K562 (cell line): ENCODE data around the gene METTL6. TPM values are rescaled to one million over a fixed set of nuclear protein-coding genes. Genes with fewer than 3 reads are reported as not detected.

Experiments
- ATAC-seq: fragments of 200-7000 bp; cut with Tn5 transposase; 3 replicates; pipeline ENCODE4 v1.9.1; 2020; ENCODE audit warnings: moderate library complexity
- BruUV-seq: library from RNA; stranded (reverse); fragments of 400-500 nt; replicated peaks from 2 replicates; lab custom pipeline; 2021; lab: Mats Ljungman, UMichigan
- CTCF ChIA-PET: fragments of 300-600 bp; formaldehyde crosslinking; extraction: SDS; loops from one replicate; lab custom pipeline; 2021; ENCODE audit warnings: low intra/inter-chr PET ratio; lab: Yijun Ruan, JAX
- POLR2A ChIA-PET: fragments of 300-600, 350-650 bp; sonication (Branson Sonifier 250); formaldehyde crosslinking; extraction: SDS; loops from one replicate; lab custom pipeline; 2021; ENCODE audit warnings: antibody characterized with exemption, inconsistent platforms; lab: Yijun Ruan, JAX
- DNase-seq, 4 experiments: peaks; one replicate each; pipeline versions ENCODE4 v3.0.0 to v3.0.0-alpha.2; 2011 to 2018; ENCODE audit warnings: low spot score in 3 of 4, mixed read lengths in 3 of 4; ENCODE audit errors: extremely low read depth in 1 of 4
- FAIRE-seq: peaks from 2 replicates; lab custom pipeline; 2011; peaks lifted over from hg19 to GRCh38; lab: Jason Lieb, UNC
- H2AFZ ChIP-seq: 2 replicates; pipeline ENCODE4 v1.6.0; 2011; ENCODE audit warnings: low read depth, low read length, control low read depth, inconsistent platforms
- H3K27ac ChIP-seq: fragments of 200-600 bp; 3 replicates; pipeline ENCODE4 v1.8.0; 2011; ENCODE audit warnings: low read depth, mild to moderate bottlenecking, control low read depth, inconsistent platforms, low read length, moderate library complexity, mixed read lengths; ENCODE audit errors: extremely low read depth
- H3K27me3 ChIP-seq, 2 experiments: fragments of 300-600 bp in 1 of 2; 2 replicates in 1 of 2; 3 replicates in 1 of 2; pipeline versions ENCODE4 v1.6.0 to v1.8.0; 2011; ENCODE audit warnings: inconsistent platforms in 2 of 2, low read length in 2 of 2, mild to moderate bottlenecking in 1 of 2, mixed read lengths in 1 of 2, moderate library complexity in 1 of 2; ENCODE audit not compliant: control insufficient read depth in 2 of 2, insufficient read depth in 2 of 2
- H3K36me3 ChIP-seq: fragments of 300-600 bp; 3 replicates; pipeline ENCODE4 v1.8.0; 2011; ENCODE audit warnings: mild to moderate bottlenecking, low read length, inconsistent platforms; ENCODE audit not compliant: control insufficient read depth, insufficient read depth
- H3K4me1 ChIP-seq, 2 experiments: fragments of 200-600 bp in 1 of 2; replicated peaks in 1 of 2; 2 replicates in 1 of 2; 3 replicates in 1 of 2; pipeline versions ENCODE4 v1.5.1 to v1.8.0; 2011; ENCODE audit warnings: inconsistent platforms in 2 of 2, low read length in 2 of 2, mild to moderate bottlenecking in 1 of 2, mixed read lengths in 1 of 2, moderate library complexity in 1 of 2; ENCODE audit not compliant: control insufficient read depth in 2 of 2, insufficient read depth in 2 of 2
- H3K4me2 ChIP-seq: 2 replicates; pipeline ENCODE4 v1.6.1; 2011; ENCODE audit warnings: low read length, control low read depth, inconsistent platforms, mixed read lengths; ENCODE audit not compliant: insufficient read depth
- H3K4me3 ChIP-seq: fragments of 200-600 bp; sonication (generic), shearing (Covaris generic); 2 replicates; pipeline ENCODE4 v1.5.1; 2016; ENCODE audit warnings: control low read depth, inconsistent platforms
- H3K79me2 ChIP-seq: fragments of 200-600 bp; 3 replicates; pipeline ENCODE4 v1.8.0; 2011; ENCODE audit warnings: low read length, inconsistent platforms; ENCODE audit not compliant: control insufficient read depth, insufficient read depth
- H3K9ac ChIP-seq, 2 experiments: 2 replicates each; pipeline versions ENCODE4 v1.6.0 to v1.6.1; 2011; ENCODE audit warnings: low read depth in 2 of 2, low read length in 2 of 2, control low read depth in 1 of 2, inconsistent platforms in 1 of 2, mild to moderate bottlenecking in 1 of 2, mixed read lengths in 1 of 2; ENCODE audit not compliant: insufficient read depth in 1 of 2
- H3K9me1 ChIP-seq: one replicate; pipeline ENCODE4 v1.6.0; 2011; ENCODE audit warnings: inconsistent platforms, mild to moderate bottlenecking, low read length, moderate library complexity; ENCODE audit not compliant: control insufficient read depth, insufficient read depth
- H3K9me3 ChIP-seq: replicated peaks from 2 replicates; pipeline ENCODE4 v1.5.1; 2011; ENCODE audit warnings: low read depth, low read length, inconsistent platforms; ENCODE audit not compliant: control insufficient read depth, insufficient read depth
- H4K20me1 ChIP-seq: replicated peaks from 2 replicates; pipeline ENCODE4 v1.6.1; 2011; ENCODE audit warnings: low read length, inconsistent platforms, mixed read lengths; ENCODE audit not compliant: control insufficient read depth, insufficient read depth
- PRDM10 ChIP-seq: fragments of 450-650 bp; IDR thresholded peaks from 2 replicates; pipeline ENCODE4 v1.6.1; 2018; ENCODE audit not compliant: partially characterized antibody
- ZNF354B ChIP-seq: fragments of 250-450 bp; sonication (Bioruptor Pico); IDR thresholded peaks from 2 replicates; pipeline ENCODE4 v1.4.0; 2020
- ZNF384 ChIP-seq: IDR thresholded peaks from 2 replicates; pipeline ENCODE4 v1.6.1; 2012; ENCODE audit warnings: low read depth, low read length, improper control_type of control experiment
- WGBS: fragments of 100-300 bp; shearing (Covaris generic); methylation state at CpG from one replicate; pipeline ENCODE4 v1.1.6; 2016; ENCODE audit warnings: low coverage, mixed read lengths; ENCODE audit not compliant: insufficient coverage; ENCODE audit errors: missing lambda C conversion rate; 5-methylcytosine and 5-hydroxymethylcytosine counted together
- in situ Hi-C: fragments of 300-500 bp; cut with MboI; formaldehyde crosslinking; loops from 4 replicates; pipeline ENCODE4 v1.15.0; 2018; ENCODE audit warnings: inconsistent platforms, mixed read lengths
- intact Hi-C: fragments of 100-400 bp; cut with micrococcal nuclease; formaldehyde crosslinking; loops from 2 replicates; pipeline ENCODE4 v1.14.2; 2022
- polyA plus RNA-seq, 8 experiments: library from polyadenylated mRNA; depleted of rRNA in 4 of 8; stranded (reverse) in 5 of 8; unstranded in 3 of 8; fragments of >200 nt; fragmentation: Nextera tagmentation in 2 of 8; fragmentation: Illumina TruSeq in 1 of 8; extraction: Ambion mirVana in 2 of 8; extraction: Trizol in 1 of 8; gene quantifications; 2 replicates each; pipeline versions ENCODE4 v1.2.1 to v1.2.3, GENCODE V29; 2011 to 2014; ENCODE audit warnings: inconsistent platforms in 1 of 8, missing spikeins in 1 of 8
- total RNA-seq, 7 experiments: library from RNA; depleted of rRNA in 6 of 7; stranded (reverse); fragments of >200 nt in 6 of 7; fragmentation: Illumina TruSeq in 2 of 7; extraction: Trizol in 2 of 7; gene quantifications; 2 replicates each; pipeline versions ENCODE4 v1.2.1 to v1.2.3, GENCODE V29; 2011 to 2021; ENCODE audit warnings: low replicate concordance in 1 of 7

METTL6 gene
- total and polyA plus RNA-seq, 9 of the 15 experiments (the other 6 are each of a cell fraction or from before 2014, with no cell fraction given) = 18.8 to 61.5 (median 33.9) TPM

GRCh38 chr3:15382405-15382923 is 44.9 kb downstream of the METTL6 start:
- no peak for DNase-seq

More at GRCh38 chr3:15382405-15382923, 44.9 kb downstream of the METTL6 start:
- BruUV-seq = no TSS peak
- Histone ChIP-seq H3K4me3 (no peak overlapping the region), H4K20me1 (no peaks in the 10 kb centered on the region), H3K9me3 (no peaks in the 10 kb centered on the region), H3K27ac (no peak overlapping the region), H3K36me3 (no peaks in the 10 kb centered on the region; the same call in 2 of the 3 replicates), H3K9me1 (no peaks in the 10 kb centered on the region), H3K4me2 (no peak overlapping the region), H3K9ac (no peak overlapping the region), H3K79me2 (no peaks in the 10 kb centered on the region), H3K4me1 (peaks cover 0 to 12% of the 10 kb centered on the region in 2 experiments; a peak in 2 of 5 replicates), H3K27me3 (no peaks in the 10 kb centered on the region), H2AFZ (no peak overlapping the region)
- ATAC-seq = no peak
- CTCF ChIA-PET = no interaction called here
- intact Hi-C loops (loop anchor here (5.0 kb wide), 1 partner anchor 175 kb away; no protein-coding TSS in a partner anchor), in situ Hi-C loops (loop anchor here (5.0 to 10.0 kb wide), 2 partner anchors 115 to 268 kb away; no protein-coding TSS in a partner anchor)
- TF ChIP-seq PRDM10 (peak; percentile 71), ZNF384 (peak; percentile 61), ZNF354B (CRISPR knock-in tag) (no peak)
- no peak for FAIRE-seq
- WGBS = 31% methylated on average over 3 of the region's 3 CpGs
- POLR2A ChIA-PET = no interaction called here
